Measurements from ENCODE around the gene HTR2C.

DNA sequence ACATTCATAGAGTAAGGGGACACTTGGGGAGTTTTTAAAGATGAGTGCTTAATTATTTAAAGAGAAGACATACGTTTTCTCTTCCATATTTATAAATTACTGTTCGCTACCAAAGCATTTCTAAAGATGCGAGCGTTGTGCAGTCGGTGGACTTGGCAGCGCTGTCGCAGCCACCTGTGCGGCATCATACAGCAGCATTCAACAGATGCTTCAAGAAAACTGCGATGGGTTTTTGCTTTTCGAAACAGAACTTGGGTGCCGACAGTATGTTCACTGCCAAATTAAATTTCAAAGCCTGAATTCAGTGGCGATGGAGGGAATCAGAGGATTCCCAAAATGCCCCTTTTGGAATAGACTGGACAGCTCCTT lies 1.6 kb upstream of the HTR2C start:
- no peak for TF ChIP-seq POLR2A (IDR thresholded peaks at IDR 0.05)
- TF ChIP-seq, protein P1, sequence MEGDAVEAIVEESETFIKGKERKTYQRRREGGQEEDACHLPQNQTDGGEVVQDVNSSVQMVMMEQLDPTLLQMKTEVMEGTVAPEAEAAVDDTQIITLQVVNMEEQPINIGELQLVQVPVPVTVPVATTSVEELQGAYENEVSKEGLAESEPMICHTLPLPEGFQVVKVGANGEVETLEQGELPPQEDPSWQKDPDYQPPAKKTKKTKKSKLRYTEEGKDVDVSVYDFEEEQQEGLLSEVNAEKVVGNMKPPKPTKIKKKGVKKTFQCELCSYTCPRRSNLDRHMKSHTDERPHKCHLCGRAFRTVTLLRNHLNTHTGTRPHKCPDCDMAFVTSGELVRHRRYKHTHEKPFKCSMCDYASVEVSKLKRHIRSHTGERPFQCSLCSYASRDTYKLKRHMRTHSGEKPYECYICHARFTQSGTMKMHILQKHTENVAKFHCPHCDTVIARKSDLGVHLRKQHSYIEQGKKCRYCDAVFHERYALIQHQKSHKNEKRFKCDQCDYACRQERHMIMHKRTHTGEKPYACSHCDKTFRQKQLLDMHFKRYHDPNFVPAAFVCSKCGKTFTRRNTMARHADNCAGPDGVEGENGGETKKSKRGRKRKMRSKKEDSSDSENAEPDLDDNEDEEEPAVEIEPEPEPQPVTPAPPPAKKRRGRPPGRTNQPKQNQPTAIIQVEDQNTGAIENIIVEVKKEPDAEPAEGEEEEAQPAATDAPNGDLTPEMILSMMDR (IDR thresholded peaks at IDR 0.05) = no peak
